HK-2 (cell line): ENCODE measurements around the gene CFAP299.

Experiments
- DNase-seq: peaks from one replicate; pipeline ENCODE4 v3.0.0-alpha.2; 2018; ENCODE audit not compliant: unreplicated experiment

Gene CFAP299

GRCh38 chr4:80922941-80923340 is 587.4 kb downstream of the CFAP299 start:
- no peak for DNase-seq

GRCh38 chr4:80925293-80925692 is 589.8 kb downstream of the CFAP299 start:
- DNase-seq = no peak

GRCh38 chr4:80926446-80926845 is 590.9 kb downstream of the CFAP299 start:
- DNase-seq = no peak

- no peak for DNase-seq
Measured at GRCh38 chr4:80926891-80927290, 591.4 kb downstream of the CFAP299 start.

GRCh38 chr4:80927420-80927819 is 591.9 kb downstream of the CFAP299 start:
- DNase-seq = no peak

GRCh38 chr4:80931631-80932081 is 596.1 kb downstream of the CFAP299 start:
- no peak for DNase-seq

- DNase-seq = no peak
Measured at GRCh38 chr4:80948141-80948540, 612.6 kb downstream of the CFAP299 start.

GRCh38 chr4:80948995-80949394 is 613.5 kb downstream of the CFAP299 start:
- DNase-seq = no peak

- no peak for DNase-seq
Measured at GRCh38 chr4:80956421-80956820, 620.9 kb downstream of the CFAP299 start.

GRCh38 chr4:80963051-80963450 is 627.5 kb downstream of the CFAP299 start:
- no peak for DNase-seq

- no peak for DNase-seq
Measured at GRCh38 chr4:80967346-80967745, 631.8 kb downstream of the CFAP299 start.

GRCh38 chr4:80980239-80980638 is 644.7 kb downstream of the CFAP299 start:
- DNase-seq = no peak

- no peak for DNase-seq
Measured at GRCh38 chr4:80986011-80986410, 650.5 kb downstream of the CFAP299 start.

- DNase-seq = peak; percentile 2
Measured at GRCh38 chr4:80989921-80990544, 654.5 kb downstream of the CFAP299 start.

GRCh38 chr4:80990851-80991250 is 655.3 kb downstream of the CFAP299 start:
- no peak for DNase-seq

GRCh38 chr4:80999943-81000342 is 664.4 kb downstream of the CFAP299 start:
- no peak for DNase-seq

GRCh38 chr4:81003597-81004111 is 668.1 kb downstream of the CFAP299 start:
- DNase-seq = no peak

- no peak for DNase-seq
Measured at GRCh38 chr4:81007417-81007816, 671.9 kb downstream of the CFAP299 start.
